GM18909 (cell line): ENCODE data around the gene FBXW10.
"Not testable (repeated sequence)": the region's sequence is repeated elsewhere in the genome, so short reads cannot be mapped to it uniquely, and the experiment has no call there.

Experiments
- ATAC-seq: cut with Tn5 transposase; IDR thresholded peaks from one replicate; pipeline ENCODE4 v1.9.1; 2021; ENCODE audit warnings: mild to moderate bottlenecking; ENCODE audit not compliant: unreplicated experiment, poor library complexity

FBXW10 gene

GRCh38 chr17:18743699-18744421 lies at the start of gene FBXW10:
Gene FBXW10 (plus strand): TSS chr17:18744054. CDS start chr17:18744245, 191 bp downstream.
- not testable (repeated sequence) for ATAC-seq

- not testable (repeated sequence) for ATAC-seq
These were observed 48.7 kb upstream of the FBXW10 start for GRCh38 chr17:18695143-18695542.

GRCh38 chr17:18698473-18699103 lies 45.3 kb upstream of the FBXW10 start:
- ATAC-seq: not testable (repeated sequence)

- not testable (repeated sequence) for ATAC-seq
These were observed 37.9 kb upstream of the FBXW10 start for GRCh38 chr17:18705955-18706354.

GRCh38 chr17:18708215-18708614 lies 35.6 kb upstream of the FBXW10 start:
- ATAC-seq: not testable (repeated sequence)

GRCh38 chr17:18712354-18712999 lies 31.4 kb upstream of the FBXW10 start:
- not testable (repeated sequence) for ATAC-seq

- ATAC-seq: not testable (repeated sequence)
These were observed 25.0 kb upstream of the FBXW10 start for GRCh38 chr17:18718643-18719427.

GRCh38 chr17:18719428-18720110 lies 24.3 kb upstream of the FBXW10 start:
- ATAC-seq: not testable (repeated sequence)

- ATAC-seq: not testable (repeated sequence)
These were observed 21.9 kb upstream of the FBXW10 start for GRCh38 chr17:18721775-18722547.

GRCh38 chr17:18722612-18723011 lies 21.2 kb upstream of the FBXW10 start:
- not testable (repeated sequence) for ATAC-seq

GRCh38 chr17:18723509-18723908 lies 20.3 kb upstream of the FBXW10 start:
- not testable (repeated sequence) for ATAC-seq

- ATAC-seq: not testable (repeated sequence)
These were observed 11.4 kb upstream of the FBXW10 start for GRCh38 chr17:18732438-18732837.

GRCh38 chr17:18733350-18733749 lies 10.5 kb upstream of the FBXW10 start:
- ATAC-seq: not testable (repeated sequence)

- ATAC-seq: not testable (repeated sequence)
These were observed 4.0 kb upstream of the FBXW10 start for GRCh38 chr17:18739616-18740391.

- not testable (repeated sequence) for ATAC-seq
These were observed 2.6 kb upstream of the FBXW10 start for GRCh38 chr17:18741228-18741627.

- not testable (repeated sequence) for ATAC-seq
These were observed 872 bp downstream of the FBXW10 start for GRCh38 chr17:18744726-18745125.

- ATAC-seq: not testable (repeated sequence)
These were observed 2.7 kb downstream of the FBXW10 start for GRCh38 chr17:18746551-18746950.

- not testable (repeated sequence) for ATAC-seq
These were observed 3.6 kb downstream of the FBXW10 start for GRCh38 chr17:18747501-18747900.
